Measurements from ENCODE around the gene PLK5.
"Not testable (repeated sequence)": the region's sequence is repeated elsewhere in the genome, so short reads cannot be mapped to it uniquely, and the experiment has no call there.

The PLK5 gene, protein sequence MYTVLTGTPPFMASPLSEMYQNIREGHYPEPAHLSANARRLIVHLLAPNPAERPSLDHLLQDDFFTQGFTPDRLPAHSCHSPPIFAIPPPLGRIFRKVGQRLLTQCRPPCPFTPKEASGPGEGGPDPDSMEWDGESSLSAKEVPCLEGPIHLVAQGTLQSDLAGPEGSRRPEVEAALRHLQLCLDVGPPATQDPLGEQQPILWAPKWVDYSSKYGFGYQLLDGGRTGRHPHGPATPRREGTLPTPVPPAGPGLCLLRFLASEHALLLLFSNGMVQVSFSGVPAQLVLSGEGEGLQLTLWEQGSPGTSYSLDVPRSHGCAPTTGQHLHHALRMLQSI

DNA sequence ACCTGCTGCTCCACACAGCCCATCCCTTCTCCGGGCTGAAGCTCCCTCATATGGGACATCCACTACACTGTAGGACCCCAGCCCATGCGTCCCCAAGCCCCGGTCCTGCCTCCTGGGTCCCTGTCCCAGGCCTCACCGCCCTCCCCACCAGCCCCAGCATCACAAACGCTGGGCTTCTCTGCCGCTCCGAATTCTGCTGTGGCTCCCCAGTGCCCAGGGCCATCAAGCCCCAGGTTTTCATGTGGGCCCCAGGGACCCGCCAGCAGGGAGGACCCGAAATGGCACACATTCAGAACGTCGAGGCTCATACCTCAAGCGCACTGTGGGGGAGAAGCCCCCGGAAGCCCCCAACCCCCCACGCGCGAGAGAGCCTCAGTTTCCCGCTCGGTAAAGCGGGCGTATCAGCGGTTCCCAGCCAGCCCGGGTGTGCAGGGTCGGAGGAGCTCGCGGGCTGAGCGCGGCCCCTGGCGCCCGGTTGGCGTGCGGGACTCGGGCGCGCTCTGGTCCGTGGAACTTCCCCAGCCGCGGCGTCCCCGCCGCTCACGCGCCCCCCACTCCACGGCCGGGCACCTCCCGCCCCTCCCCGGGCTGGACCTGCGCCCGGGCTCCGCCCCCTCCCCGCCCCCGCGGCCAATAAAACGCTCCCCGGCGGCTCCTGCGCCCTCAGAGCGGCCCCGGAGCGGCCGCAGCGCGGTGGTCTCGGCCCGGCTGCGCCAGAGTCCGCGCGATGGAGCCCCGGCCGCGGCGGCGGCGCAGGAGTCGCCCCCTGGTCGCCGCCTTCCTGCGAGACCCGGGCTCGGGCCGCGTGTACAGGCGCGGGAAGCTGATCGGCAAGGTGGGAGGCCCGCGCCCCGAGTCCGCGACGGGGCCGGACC is at the start of gene PLK5:
TSS of gene PLK5 (plus strand) at position 666 of the 875 bp plus-strand sequence. CDS start 2,920 bp downstream, outside the sequence.
- H3K36me3 ChIP-seq (ENCODE audit: insufficient read depth, low read length): no peaks in the 10 kb centered on the region
- no peaks in the 10 kb centered on the region for H3K9me3 ChIP-seq (ENCODE audit: insufficient read depth, low read depth, low read length)
- no peak within 1 kb of the TSS for H3K4me3 ChIP-seq (ENCODE audit: low read length, poor library complexity, severe bottlenecking)
- no peak within 1 kb of the TSS for H2AFZ ChIP-seq (ENCODE audit: low read length)
- no peaks in the 10 kb centered on the region for H4K20me1 ChIP-seq (ENCODE audit: insufficient read depth, low read length, poor library complexity, severe bottlenecking)
- H3K79me2 ChIP-seq (ENCODE audit: insufficient read depth, low read length): no peaks in the 10 kb centered on the region
- no peaks in the 10 kb centered on the region for H3F3A ChIP-seq (ENCODE audit: low read depth)
- no peak within 1 kb of the TSS for H3K9ac ChIP-seq (ENCODE audit: low read depth, low read length, poor library complexity, severe bottlenecking)
- no peaks in the 10 kb centered on the region for H3K9me2 ChIP-seq (replicated peaks; ENCODE audit: low read depth, low read length)
- H3K27me3 ChIP-seq (ENCODE audit: insufficient read depth, low read length, poor library complexity, severe bottlenecking): no peaks in the 10 kb centered on the region
- no peak for TF ChIP-seq EZH2phosphoT487 (IDR thresholded peaks at IDR 0.05; ENCODE audit: borderline replicate concordance)
- TF ChIP-seq, protein P1, sequence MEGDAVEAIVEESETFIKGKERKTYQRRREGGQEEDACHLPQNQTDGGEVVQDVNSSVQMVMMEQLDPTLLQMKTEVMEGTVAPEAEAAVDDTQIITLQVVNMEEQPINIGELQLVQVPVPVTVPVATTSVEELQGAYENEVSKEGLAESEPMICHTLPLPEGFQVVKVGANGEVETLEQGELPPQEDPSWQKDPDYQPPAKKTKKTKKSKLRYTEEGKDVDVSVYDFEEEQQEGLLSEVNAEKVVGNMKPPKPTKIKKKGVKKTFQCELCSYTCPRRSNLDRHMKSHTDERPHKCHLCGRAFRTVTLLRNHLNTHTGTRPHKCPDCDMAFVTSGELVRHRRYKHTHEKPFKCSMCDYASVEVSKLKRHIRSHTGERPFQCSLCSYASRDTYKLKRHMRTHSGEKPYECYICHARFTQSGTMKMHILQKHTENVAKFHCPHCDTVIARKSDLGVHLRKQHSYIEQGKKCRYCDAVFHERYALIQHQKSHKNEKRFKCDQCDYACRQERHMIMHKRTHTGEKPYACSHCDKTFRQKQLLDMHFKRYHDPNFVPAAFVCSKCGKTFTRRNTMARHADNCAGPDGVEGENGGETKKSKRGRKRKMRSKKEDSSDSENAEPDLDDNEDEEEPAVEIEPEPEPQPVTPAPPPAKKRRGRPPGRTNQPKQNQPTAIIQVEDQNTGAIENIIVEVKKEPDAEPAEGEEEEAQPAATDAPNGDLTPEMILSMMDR (conservative IDR thresholded peaks at IDR 0.05; ENCODE audit: low read length): no peak
- no peaks in the 10 kb centered on the region for H3K4me1 ChIP-seq (ENCODE audit: insufficient read depth, low read length, poor library complexity, severe bottlenecking)
- no peak within 1 kb of the TSS for H3K4me2 ChIP-seq (ENCODE audit: low read depth, low read length, poor library complexity, severe bottlenecking)

GRCh38 chr19:1474765-1475351 is 49.0 kb upstream of the PLK5 start:
- no peaks in the 10 kb centered on the region for H3K9me2 ChIP-seq (replicated peaks; ENCODE audit: low read depth, low read length)
- no peak overlapping the region for H3K9ac ChIP-seq (ENCODE audit: low read depth, low read length, poor library complexity, severe bottlenecking)
- no peak overlapping the region for H2AFZ ChIP-seq (ENCODE audit: low read length)
- H3K27me3 ChIP-seq (ENCODE audit: insufficient read depth, low read length, poor library complexity, severe bottlenecking): no peaks in the 10 kb centered on the region
- peaks cover 7% of the 10 kb centered on the region for H3K4me1 ChIP-seq (ENCODE audit: insufficient read depth, low read length, poor library complexity, severe bottlenecking)
- H4K20me1 ChIP-seq (ENCODE audit: insufficient read depth, low read length, poor library complexity, severe bottlenecking): peaks cover 32% of the 10 kb centered on the region
- peaks cover 33% of the 10 kb centered on the region for H3K79me2 ChIP-seq (ENCODE audit: insufficient read depth, low read length)
- no peak overlapping the region for H3K4me2 ChIP-seq (ENCODE audit: low read depth, low read length, poor library complexity, severe bottlenecking)
- no peaks in the 10 kb centered on the region for H3K9me3 ChIP-seq (ENCODE audit: insufficient read depth, low read depth, low read length)
- no peaks in the 10 kb centered on the region for H3F3A ChIP-seq (ENCODE audit: low read depth)
- TF ChIP-seq EZH2phosphoT487 (IDR thresholded peaks at IDR 0.05; ENCODE audit: borderline replicate concordance): no peak
- TF ChIP-seq, protein P1 (conservative IDR thresholded peaks at IDR 0.05; ENCODE audit: low read length): no peak
- no peaks in the 10 kb centered on the region for H3K36me3 ChIP-seq (ENCODE audit: insufficient read depth, low read length)
- H3K4me3 ChIP-seq (ENCODE audit: low read length, poor library complexity, severe bottlenecking): no peak overlapping the region

- Histone ChIP-seq H3K27me3 (ENCODE audit: insufficient read depth, low read length, poor library complexity, severe bottlenecking) (no peaks in the 10 kb centered on the region), H3K9me3 (ENCODE audit: insufficient read depth, low read depth, low read length) (no peaks in the 10 kb centered on the region), H3K79me2 (ENCODE audit: insufficient read depth, low read length) (peaks cover 33% of the 10 kb centered on the region), H3F3A (ENCODE audit: low read depth) (no peaks in the 10 kb centered on the region), H3K9ac (ENCODE audit: low read depth, low read length, poor library complexity, severe bottlenecking) (no peak overlapping the region), H3K36me3 (ENCODE audit: insufficient read depth, low read length) (no peaks in the 10 kb centered on the region), H3K4me1 (ENCODE audit: insufficient read depth, low read length, poor library complexity, severe bottlenecking) (peaks cover 11% of the 10 kb centered on the region), H3K4me2 (ENCODE audit: low read depth, low read length, poor library complexity, severe bottlenecking) (no peak overlapping the region), H4K20me1 (ENCODE audit: insufficient read depth, low read length, poor library complexity, severe bottlenecking) (peaks cover 26% of the 10 kb centered on the region), H3K4me3 (ENCODE audit: low read length, poor library complexity, severe bottlenecking) (no peak overlapping the region), H3K9me2 (replicated peaks; ENCODE audit: low read depth, low read length) (no peaks in the 10 kb centered on the region), H2AFZ (ENCODE audit: low read length) (no peak overlapping the region)
- no peak for TF ChIP-seq EZH2phosphoT487 (IDR thresholded peaks at IDR 0.05; ENCODE audit: borderline replicate concordance)
- TF ChIP-seq, protein P1 (conservative IDR thresholded peaks at IDR 0.05; ENCODE audit: low read length): no peak
Observed at GRCh38 chr19:1475751-1476437, 48.0 kb upstream of the PLK5 start.

DNA sequence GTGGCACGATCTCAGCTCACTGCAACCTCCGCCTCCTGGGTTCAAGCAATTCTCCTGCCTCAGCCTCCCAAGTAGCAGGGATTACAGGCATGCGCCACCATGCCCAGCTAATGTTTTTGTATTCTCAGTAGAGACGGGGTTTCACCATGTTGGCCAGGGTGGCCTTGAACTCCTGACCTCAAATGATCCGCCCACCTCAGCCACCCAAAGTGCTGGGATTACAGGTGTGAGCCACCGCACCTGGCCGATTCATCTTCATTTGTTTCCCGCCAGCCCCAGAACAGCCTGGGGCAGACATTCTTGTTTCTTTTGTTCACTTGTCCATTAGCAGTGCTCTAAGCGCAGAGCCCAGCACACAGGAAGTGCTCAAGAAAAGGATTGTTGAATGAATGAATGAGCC is 46.8 kb upstream of the PLK5 start:
- Histone ChIP-seq H3K4me3 (ENCODE audit: low read length, poor library complexity, severe bottlenecking) (peak overlapping the region; percentile 30), H4K20me1 (ENCODE audit: insufficient read depth, low read length, poor library complexity, severe bottlenecking) (peaks cover 18% of the 10 kb centered on the region), H3K79me2 (ENCODE audit: insufficient read depth, low read length) (peaks cover 33% of the 10 kb centered on the region), H3K4me2 (ENCODE audit: low read depth, low read length, poor library complexity, severe bottlenecking) (peak overlapping the region; percentile 46), H3K4me1 (ENCODE audit: insufficient read depth, low read length, poor library complexity, severe bottlenecking) (peaks cover 11% of the 10 kb centered on the region)
- H3K9me2 ChIP-seq (replicated peaks; ENCODE audit: low read depth, low read length); H2AFZ ChIP-seq (ENCODE audit: low read length); H3K36me3 ChIP-seq (ENCODE audit: insufficient read depth, low read length); H3K9ac ChIP-seq (ENCODE audit: low read depth, low read length, poor library complexity, severe bottlenecking); H3K27me3 ChIP-seq (ENCODE audit: insufficient read depth, low read length, poor library complexity, severe bottlenecking); H3F3A ChIP-seq (ENCODE audit: low read depth); H3K9me3 ChIP-seq (ENCODE audit: insufficient read depth, low read depth, low read length): not testable (repeated sequence)
